ENCODE results near the gene MAD2L1BP.

The MAD2L1BP gene

GRCh38 chr6:43667245-43668150 lies 31.9 kb downstream of the MAD2L1BP start:
- DNase-seq (ENCODE audit: low read depth), result peak; percentile 82

GRCh38 chr6:43668151-43669028 lies 32.8 kb downstream of the MAD2L1BP start:
- DNase-seq (ENCODE audit: low read depth), result peak; percentile 55

GRCh38 chr6:43669050-43669921 lies 33.6 kb downstream of the MAD2L1BP start:
- no peak for DNase-seq (ENCODE audit: low read depth)

- peak; percentile 23 for DNase-seq (ENCODE audit: low read depth)
Measured at GRCh38 chr6:43669922-43670622, 34.4 kb downstream of the MAD2L1BP start.

- DNase-seq (ENCODE audit: low read depth), result no peak
Measured at GRCh38 chr6:43670623-43670986, 35.0 kb downstream of the MAD2L1BP start.

GRCh38 chr6:43671011-43671800 lies 35.6 kb downstream of the MAD2L1BP start:
- no peak for DNase-seq (ENCODE audit: low read depth)

- DNase-seq (ENCODE audit: low read depth), result no peak
Measured at GRCh38 chr6:43671801-43672690, 36.4 kb downstream of the MAD2L1BP start.

- no peak for DNase-seq (ENCODE audit: low read depth)
Measured at GRCh38 chr6:43673444-43674084, 37.9 kb downstream of the MAD2L1BP start.

GRCh38 chr6:43674291-43674690 lies 38.7 kb downstream of the MAD2L1BP start:
- no peak for DNase-seq (ENCODE audit: low read depth)

- DNase-seq (ENCODE audit: low read depth), result no peak
Measured at GRCh38 chr6:43674921-43675320, 39.3 kb downstream of the MAD2L1BP start.

- DNase-seq (ENCODE audit: low read depth), result no peak
Measured at GRCh38 chr6:43676962-43677606, 41.4 kb downstream of the MAD2L1BP start.

GRCh38 chr6:43677759-43678158 lies 42.1 kb downstream of the MAD2L1BP start:
- DNase-seq (ENCODE audit: low read depth), result no peak

- no peak for DNase-seq (ENCODE audit: low read depth)
Measured at GRCh38 chr6:43678341-43678740, 42.7 kb downstream of the MAD2L1BP start.

- DNase-seq (ENCODE audit: low read depth), result no peak
Measured at GRCh38 chr6:43679057-43679456, 43.4 kb downstream of the MAD2L1BP start.

GRCh38 chr6:43680308-43681200 lies 44.9 kb downstream of the MAD2L1BP start:
- no peak for DNase-seq (ENCODE audit: low read depth)

- no peak for DNase-seq (ENCODE audit: low read depth)
Measured at GRCh38 chr6:43681303-43681702, 45.7 kb downstream of the MAD2L1BP start.

- no peak for DNase-seq (ENCODE audit: low read depth)
Measured at GRCh38 chr6:43682724-43683429, 47.2 kb downstream of the MAD2L1BP start.

Data from activated T-cell treated with anti-CD3 and anti-CD28 coated beads for 48 hours (primary cell).